ENCODE data around the gene WFDC6.
"Not testable (repeated sequence)": the region's sequence is repeated elsewhere in the genome, so short reads cannot be mapped to it uniquely, and the experiment has no call there.

WFDC6 gene

DNA sequence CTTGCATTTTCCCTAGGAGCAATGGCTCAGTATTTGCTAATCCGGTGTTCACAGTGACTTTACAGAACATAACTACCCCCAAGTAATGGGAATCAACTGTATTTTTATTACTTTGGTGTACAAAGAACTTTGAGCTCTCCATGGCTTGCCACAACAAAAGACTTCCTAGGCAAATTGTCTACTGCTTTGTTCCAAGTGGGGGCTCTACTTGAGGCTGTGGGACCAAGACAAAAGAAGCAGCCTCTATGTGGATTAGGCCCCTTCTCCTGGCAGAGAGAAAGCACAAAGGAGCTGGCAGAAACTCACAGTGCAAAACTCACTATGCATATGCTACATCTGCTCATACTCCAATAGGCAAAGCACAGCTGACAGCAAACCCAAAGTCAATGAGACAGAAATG, 38.9 kb upstream of the WFDC6 start:
- H3K9me3 ChIP-seq (ENCODE audit: insufficient read depth, low read depth, low read length): no peaks in the 10 kb centered on the region
- no peak overlapping the region for H3K4me2 ChIP-seq (ENCODE audit: low read depth, low read length, poor library complexity, severe bottlenecking)
- H3K4me1 ChIP-seq (ENCODE audit: insufficient read depth, low read length, poor library complexity, severe bottlenecking): no peaks in the 10 kb centered on the region
- H3K27me3 ChIP-seq (ENCODE audit: insufficient read depth, low read length, poor library complexity, severe bottlenecking): no peaks in the 10 kb centered on the region
- no peak overlapping the region for H3K9ac ChIP-seq (ENCODE audit: low read depth, low read length, poor library complexity, severe bottlenecking)
- H3K9me2 ChIP-seq (replicated peaks; ENCODE audit: low read depth, low read length): no peaks in the 10 kb centered on the region
- no peak overlapping the region for H2AFZ ChIP-seq (ENCODE audit: low read length)
- H3K79me2 ChIP-seq (ENCODE audit: insufficient read depth, low read length): no peaks in the 10 kb centered on the region
- TF ChIP-seq, protein P1, sequence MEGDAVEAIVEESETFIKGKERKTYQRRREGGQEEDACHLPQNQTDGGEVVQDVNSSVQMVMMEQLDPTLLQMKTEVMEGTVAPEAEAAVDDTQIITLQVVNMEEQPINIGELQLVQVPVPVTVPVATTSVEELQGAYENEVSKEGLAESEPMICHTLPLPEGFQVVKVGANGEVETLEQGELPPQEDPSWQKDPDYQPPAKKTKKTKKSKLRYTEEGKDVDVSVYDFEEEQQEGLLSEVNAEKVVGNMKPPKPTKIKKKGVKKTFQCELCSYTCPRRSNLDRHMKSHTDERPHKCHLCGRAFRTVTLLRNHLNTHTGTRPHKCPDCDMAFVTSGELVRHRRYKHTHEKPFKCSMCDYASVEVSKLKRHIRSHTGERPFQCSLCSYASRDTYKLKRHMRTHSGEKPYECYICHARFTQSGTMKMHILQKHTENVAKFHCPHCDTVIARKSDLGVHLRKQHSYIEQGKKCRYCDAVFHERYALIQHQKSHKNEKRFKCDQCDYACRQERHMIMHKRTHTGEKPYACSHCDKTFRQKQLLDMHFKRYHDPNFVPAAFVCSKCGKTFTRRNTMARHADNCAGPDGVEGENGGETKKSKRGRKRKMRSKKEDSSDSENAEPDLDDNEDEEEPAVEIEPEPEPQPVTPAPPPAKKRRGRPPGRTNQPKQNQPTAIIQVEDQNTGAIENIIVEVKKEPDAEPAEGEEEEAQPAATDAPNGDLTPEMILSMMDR (conservative IDR thresholded peaks at IDR 0.05; ENCODE audit: low read length): no peak
- TF ChIP-seq EZH2phosphoT487 (IDR thresholded peaks at IDR 0.05; ENCODE audit: borderline replicate concordance): no peak
- no peaks in the 10 kb centered on the region for H3K36me3 ChIP-seq (ENCODE audit: insufficient read depth, low read length)
- no peaks in the 10 kb centered on the region for H4K20me1 ChIP-seq (ENCODE audit: insufficient read depth, low read length, poor library complexity, severe bottlenecking)
- H3F3A ChIP-seq (ENCODE audit: low read depth): no peaks in the 10 kb centered on the region
- no peak overlapping the region for H3K4me3 ChIP-seq (ENCODE audit: low read length, poor library complexity, severe bottlenecking)

DNA sequence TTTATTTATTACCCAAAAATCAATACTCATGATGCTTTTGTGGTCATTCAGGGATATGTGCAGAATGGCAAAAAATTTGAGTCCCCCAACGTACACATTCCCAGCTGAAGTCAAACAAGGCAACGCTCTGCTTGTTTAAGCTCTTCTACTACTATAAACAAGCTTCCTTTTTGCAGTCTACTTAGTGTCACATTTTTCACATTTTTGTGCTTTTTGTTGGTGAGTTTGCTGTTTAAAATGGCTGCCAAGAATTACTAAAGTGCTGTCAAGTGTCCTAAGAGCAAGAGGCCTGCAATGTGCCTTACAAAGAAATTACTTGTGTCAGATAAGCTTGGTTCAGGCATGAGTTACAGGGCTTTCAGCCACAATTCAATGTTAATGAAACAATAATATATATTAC, 37.7 kb upstream of the WFDC6 start:
- Histone ChIP-seq H3K9me2 (replicated peaks; ENCODE audit: low read depth, low read length) (no peaks in the 10 kb centered on the region), H3K4me1 (ENCODE audit: insufficient read depth, low read length, poor library complexity, severe bottlenecking) (no peaks in the 10 kb centered on the region), H3F3A (ENCODE audit: low read depth) (no peaks in the 10 kb centered on the region), H3K27me3 (ENCODE audit: insufficient read depth, low read length, poor library complexity, severe bottlenecking) (no peaks in the 10 kb centered on the region), H3K36me3 (ENCODE audit: insufficient read depth, low read length) (no peaks in the 10 kb centered on the region), H3K9ac (ENCODE audit: low read depth, low read length, poor library complexity, severe bottlenecking) (no peak overlapping the region), H3K9me3 (ENCODE audit: insufficient read depth, low read depth, low read length) (no peaks in the 10 kb centered on the region), H3K4me2 (ENCODE audit: low read depth, low read length, poor library complexity, severe bottlenecking) (no peak overlapping the region), H3K4me3 (ENCODE audit: low read length, poor library complexity, severe bottlenecking) (no peak overlapping the region), H4K20me1 (ENCODE audit: insufficient read depth, low read length, poor library complexity, severe bottlenecking) (no peaks in the 10 kb centered on the region), H2AFZ (ENCODE audit: low read length) (no peak overlapping the region), H3K79me2 (ENCODE audit: insufficient read depth, low read length) (no peaks in the 10 kb centered on the region)
- no peak for TF ChIP-seq EZH2phosphoT487 (IDR thresholded peaks at IDR 0.05; ENCODE audit: borderline replicate concordance)
- TF ChIP-seq, protein P1 (conservative IDR thresholded peaks at IDR 0.05; ENCODE audit: low read length): no peak

DNA sequence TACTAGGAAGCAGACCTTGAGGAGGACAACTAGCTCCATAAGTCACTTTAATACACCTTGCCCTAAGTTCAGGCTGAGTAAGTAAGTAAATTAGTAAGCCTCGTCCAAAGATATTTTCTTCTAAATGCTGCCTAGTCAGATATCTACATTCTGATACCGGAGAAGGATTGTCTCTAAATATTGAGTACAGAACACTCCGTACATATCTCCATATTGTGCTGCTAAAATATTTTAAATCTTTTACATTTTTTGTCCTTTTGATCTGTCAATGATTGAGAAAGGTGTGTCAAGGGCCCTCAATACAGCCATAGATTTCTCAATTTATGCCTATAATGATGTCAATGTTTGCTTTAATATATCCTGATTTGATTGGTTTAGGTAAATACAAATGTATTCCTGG, 36.6 kb upstream of the WFDC6 start:
- Histone ChIP-seq H3K4me3 (ENCODE audit: low read length, poor library complexity, severe bottlenecking) (no peak overlapping the region), H3K9me2 (replicated peaks; ENCODE audit: low read depth, low read length) (no peaks in the 10 kb centered on the region), H3K27me3 (ENCODE audit: insufficient read depth, low read length, poor library complexity, severe bottlenecking) (no peaks in the 10 kb centered on the region), H3K9ac (ENCODE audit: low read depth, low read length, poor library complexity, severe bottlenecking) (no peak overlapping the region), H3K9me3 (ENCODE audit: insufficient read depth, low read depth, low read length) (no peaks in the 10 kb centered on the region), H3K4me2 (ENCODE audit: low read depth, low read length, poor library complexity, severe bottlenecking) (no peak overlapping the region), H3K79me2 (ENCODE audit: insufficient read depth, low read length) (no peaks in the 10 kb centered on the region), H2AFZ (ENCODE audit: low read length) (no peak overlapping the region), H3K36me3 (ENCODE audit: insufficient read depth, low read length) (no peaks in the 10 kb centered on the region), H3K4me1 (ENCODE audit: insufficient read depth, low read length, poor library complexity, severe bottlenecking) (no peaks in the 10 kb centered on the region), H4K20me1 (ENCODE audit: insufficient read depth, low read length, poor library complexity, severe bottlenecking) (no peaks in the 10 kb centered on the region), H3F3A (ENCODE audit: low read depth) (no peaks in the 10 kb centered on the region)
- TF ChIP-seq EZH2phosphoT487 (IDR thresholded peaks at IDR 0.05; ENCODE audit: borderline replicate concordance): no peak
- TF ChIP-seq, protein P1 (conservative IDR thresholded peaks at IDR 0.05; ENCODE audit: low read length): no peak

DNA sequence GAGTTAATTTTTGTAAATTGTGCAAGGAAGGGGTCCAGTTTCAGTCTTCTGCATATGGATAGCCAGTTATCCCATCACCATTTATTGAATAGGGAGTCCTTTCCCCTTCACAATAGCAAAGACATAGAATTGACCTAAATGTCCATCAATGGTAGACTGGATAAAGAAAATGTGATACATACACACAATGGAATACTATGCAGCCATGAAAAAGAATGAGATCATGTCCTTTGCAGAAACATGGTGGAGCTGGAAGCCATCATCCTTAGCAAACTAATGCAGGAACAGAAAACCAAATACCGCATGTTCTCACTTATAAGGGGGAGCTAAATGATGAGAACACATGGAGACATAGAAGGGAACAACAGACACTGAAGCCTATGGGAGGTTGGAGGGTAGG, 30.4 kb upstream of the WFDC6 start:
- not testable (repeated sequence) for H3K9ac ChIP-seq (ENCODE audit: low read depth, low read length, poor library complexity, severe bottlenecking); H3K4me2 ChIP-seq (ENCODE audit: low read depth, low read length, poor library complexity, severe bottlenecking); H2AFZ ChIP-seq (ENCODE audit: low read length); H4K20me1 ChIP-seq (ENCODE audit: insufficient read depth, low read length, poor library complexity, severe bottlenecking); H3K4me3 ChIP-seq (ENCODE audit: low read length, poor library complexity, severe bottlenecking); H3K27me3 ChIP-seq (ENCODE audit: insufficient read depth, low read length, poor library complexity, severe bottlenecking); H3K36me3 ChIP-seq (ENCODE audit: insufficient read depth, low read length); H3K9me2 ChIP-seq (replicated peaks; ENCODE audit: low read depth, low read length); H3K4me1 ChIP-seq (ENCODE audit: insufficient read depth, low read length, poor library complexity, severe bottlenecking); H3F3A ChIP-seq (ENCODE audit: low read depth); H3K79me2 ChIP-seq (ENCODE audit: insufficient read depth, low read length); H3K9me3 ChIP-seq (ENCODE audit: insufficient read depth, low read depth, low read length)
